Activated naive CD4-positive, alpha-beta T cell treated with Interleukin-2 at 50 U/mL for 16 hours (primary cell): ENCODE data around the gene FLOT1.
"Not testable (repeated sequence)": the region's sequence is repeated elsewhere in the genome, so short reads cannot be mapped to it uniquely, and the experiment has no call there.

Source experiments
- DNase-seq: peaks from one replicate; pipeline ENCODE4 v3.0.0-alpha.2; 2020

The FLOT1 gene

GRCh38 chr6:30743099-30744053 lies 889 bp upstream of the FLOT1 start:
- DNase-seq, result peak; percentile 51

GRCh38 chr6:30741789-30742315 lies 635 bp downstream of the FLOT1 start:
- DNase-seq, result no peak

GRCh38 chr6:30741063-30741779 lies 1.3 kb downstream of the FLOT1 start:
- DNase-seq, result no peak

GRCh38 chr6:30740540-30740870 lies 2.0 kb downstream of the FLOT1 start:
- no peak for DNase-seq

GRCh38 chr6:30738532-30738931 lies 4.0 kb downstream of the FLOT1 start:
- DNase-seq, result no peak

GRCh38 chr6:30735668-30736314 lies 6.7 kb downstream of the FLOT1 start:
- DNase-seq, result no peak

- DNase-seq, result no peak
Observed at GRCh38 chr6:30732237-30732943, 10.1 kb downstream of the FLOT1 start.

GRCh38 chr6:30730601-30731435 lies 11.7 kb downstream of the FLOT1 start:
- DNase-seq, result peak; percentile 87

- DNase-seq, result no peak
Observed at GRCh38 chr6:30727920-30728553, 14.4 kb downstream of the FLOT1 start.

GRCh38 chr6:30726506-30727413 lies 15.7 kb downstream of the FLOT1 start:
- no peak for DNase-seq

GRCh38 chr6:30725713-30726505 lies 16.6 kb downstream of the FLOT1 start:
- no peak for DNase-seq

- no peak for DNase-seq
Observed at GRCh38 chr6:30724906-30725667, 17.4 kb downstream of the FLOT1 start.

- DNase-seq, result not testable (repeated sequence)
Observed at GRCh38 chr6:30723843-30724741, 18.4 kb downstream of the FLOT1 start.

GRCh38 chr6:30723159-30723842 lies 19.2 kb downstream of the FLOT1 start:
- DNase-seq, result not testable (repeated sequence)

- DNase-seq, result peak; percentile 88
Observed at GRCh38 chr6:30722280-30723112, 20.0 kb downstream of the FLOT1 start.

GRCh38 chr6:30722025-30722279 lies 20.5 kb downstream of the FLOT1 start:
- DNase-seq, result not testable (repeated sequence)
